D341Med (cell line): Measurements from ENCODE around the gene GLT1D1.

Experiments used
- DNase-seq: peaks from one replicate; pipeline ENCODE4 v3.0.0; 2012; ENCODE audit warnings: low spot score

The GLT1D1 gene

GRCh38 chr12:128966203-128966810, 113.0 kb downstream of the GLT1D1 start:
- DNase-seq: no peak

GRCh38 chr12:128968668-128969067, 115.4 kb downstream of the GLT1D1 start:
- DNase-seq: no peak

DNA sequence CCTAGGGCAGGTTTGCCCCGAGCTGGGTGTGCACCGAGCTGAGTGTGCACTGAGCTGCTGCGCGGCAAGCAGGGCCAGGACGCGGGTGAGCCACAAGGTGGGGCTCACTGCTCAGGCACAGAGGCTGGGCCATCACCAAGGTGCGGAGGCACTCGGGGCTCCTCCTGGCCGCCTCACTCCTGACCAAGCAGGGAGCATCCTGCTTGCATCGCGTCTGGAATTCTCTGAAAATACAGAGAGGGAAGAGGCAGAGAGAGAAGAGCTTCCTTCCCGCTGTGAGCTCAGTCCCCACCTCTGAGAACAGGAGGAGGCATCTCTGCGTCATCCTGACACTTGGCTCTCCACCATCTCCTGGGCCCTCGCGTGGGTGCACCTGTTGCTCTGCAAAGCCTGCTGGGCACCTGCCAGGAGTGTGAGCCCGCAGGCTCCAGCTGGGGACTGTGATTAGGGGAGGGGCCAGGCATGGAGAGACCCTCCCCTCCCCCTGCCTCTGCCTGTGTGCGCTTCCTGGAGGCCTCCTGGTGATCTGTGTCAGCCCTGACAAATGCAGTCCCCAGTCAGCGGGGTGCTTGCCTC, 116.3 kb downstream of the GLT1D1 start:
- peak; percentile 80 for DNase-seq

DNA sequence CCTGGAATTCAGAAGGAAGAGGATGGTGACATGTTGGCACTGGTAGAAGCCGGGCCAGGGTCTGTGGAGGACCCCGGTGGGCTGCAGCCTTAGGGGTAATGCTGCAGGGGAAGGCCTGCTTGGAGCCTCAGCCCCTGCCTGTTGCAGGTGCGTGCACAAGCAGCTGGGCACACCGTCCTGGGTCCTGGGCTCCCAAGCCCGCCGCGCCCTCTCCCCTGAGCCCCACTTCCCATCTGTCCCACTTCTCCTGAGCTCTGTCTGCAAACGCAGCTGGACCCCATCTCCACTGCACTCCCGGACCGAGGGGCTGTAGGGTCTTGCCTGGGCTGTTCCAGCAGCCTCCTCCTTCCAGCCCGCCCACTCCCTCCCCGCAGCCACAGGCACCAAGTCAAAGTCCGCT, 116.8 kb downstream of the GLT1D1 start:
- DNase-seq: no peak

GRCh38 chr12:128970941-128971340, 117.7 kb downstream of the GLT1D1 start:
- no peak for DNase-seq

- DNase-seq: no peak
Measured at GRCh38 chr12:128971802-128972201, 118.5 kb downstream of the GLT1D1 start.

DNA sequence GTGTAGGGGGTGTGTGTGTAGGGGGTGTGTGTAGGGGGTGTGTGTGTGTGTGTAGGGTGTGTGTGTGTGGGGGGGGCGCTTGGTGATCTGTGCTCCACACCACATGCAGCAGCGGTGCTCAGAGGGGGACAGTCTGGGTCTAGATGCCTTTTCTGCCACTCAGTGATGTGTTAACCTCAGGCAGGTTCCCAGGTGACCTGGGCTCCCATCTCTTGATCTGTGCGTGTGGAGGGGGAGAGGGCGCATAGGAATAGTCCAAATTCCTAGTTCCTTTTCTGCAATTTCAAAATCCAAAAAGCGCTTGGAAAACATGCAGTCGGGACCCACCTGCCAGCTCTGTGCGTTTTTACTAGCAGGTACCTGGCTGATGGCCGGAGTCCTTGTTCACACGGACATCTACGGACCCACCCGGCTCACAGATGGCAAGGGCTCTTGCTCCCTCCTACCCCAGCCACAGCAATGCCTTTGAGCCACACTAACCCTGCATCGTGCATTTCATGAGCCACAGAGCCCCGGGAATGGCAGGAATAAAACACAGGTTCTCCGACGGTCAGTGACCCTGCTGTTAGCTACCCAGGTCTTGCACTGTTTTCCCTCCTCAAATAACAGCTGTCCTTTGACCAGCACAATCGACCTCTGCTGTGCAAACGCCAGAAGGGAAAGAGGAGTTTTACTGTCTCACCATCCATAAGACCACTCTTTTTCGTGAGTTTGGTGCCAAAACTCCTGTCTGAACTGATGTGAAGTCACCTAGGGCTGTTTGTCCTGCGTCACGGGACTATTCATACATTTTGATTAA, 120.8 kb downstream of the GLT1D1 start:
- no peak for DNase-seq

GRCh38 chr12:128974881-128975280, 121.6 kb downstream of the GLT1D1 start:
- DNase-seq: no peak

GRCh38 chr12:128976120-128976738, 123.0 kb downstream of the GLT1D1 start:
- DNase-seq: peak; percentile 67

DNA sequence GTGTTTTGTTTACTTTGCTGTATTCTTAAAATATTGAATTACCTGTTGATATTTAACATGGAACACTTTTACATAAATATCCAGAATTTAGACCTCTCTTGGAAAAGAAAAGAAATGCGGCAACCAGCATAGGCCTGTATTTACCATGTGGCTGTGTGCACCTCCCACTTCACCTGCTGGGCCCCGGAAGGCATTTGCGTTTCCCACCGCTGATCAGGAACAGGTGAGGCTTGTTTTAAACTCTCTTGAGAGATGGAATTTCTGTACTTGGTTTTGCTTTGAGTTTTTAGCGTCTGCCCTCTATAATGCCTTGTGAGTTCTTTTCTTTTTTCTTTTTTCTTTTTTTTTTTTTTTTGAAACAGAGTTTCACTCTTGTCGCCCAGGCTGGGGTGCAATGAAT, 124.2 kb downstream of the GLT1D1 start:
- DNase-seq: no peak

- DNase-seq: no peak
Measured at GRCh38 chr12:128978067-128978466, 124.8 kb downstream of the GLT1D1 start.

DNA sequence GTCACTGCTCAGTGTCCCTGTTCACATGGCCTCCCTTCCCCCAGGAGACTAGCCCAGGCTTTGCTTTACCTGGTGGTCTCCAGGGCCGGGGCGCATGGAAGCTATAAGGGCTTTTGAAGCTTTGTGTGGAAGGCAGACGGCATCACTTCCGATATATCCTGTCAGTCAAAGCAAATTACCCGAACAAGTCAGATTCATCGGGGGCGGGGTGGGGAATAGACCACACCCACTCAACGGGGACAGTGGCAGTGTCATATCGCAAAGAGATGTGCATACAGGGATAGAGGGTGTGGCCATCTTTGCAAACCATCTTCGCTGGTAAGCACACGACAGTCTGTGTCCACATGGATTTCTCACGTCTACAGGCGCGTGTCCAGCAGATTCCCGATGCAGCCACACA, 127.3 kb downstream of the GLT1D1 start:
- DNase-seq: no peak

DNA sequence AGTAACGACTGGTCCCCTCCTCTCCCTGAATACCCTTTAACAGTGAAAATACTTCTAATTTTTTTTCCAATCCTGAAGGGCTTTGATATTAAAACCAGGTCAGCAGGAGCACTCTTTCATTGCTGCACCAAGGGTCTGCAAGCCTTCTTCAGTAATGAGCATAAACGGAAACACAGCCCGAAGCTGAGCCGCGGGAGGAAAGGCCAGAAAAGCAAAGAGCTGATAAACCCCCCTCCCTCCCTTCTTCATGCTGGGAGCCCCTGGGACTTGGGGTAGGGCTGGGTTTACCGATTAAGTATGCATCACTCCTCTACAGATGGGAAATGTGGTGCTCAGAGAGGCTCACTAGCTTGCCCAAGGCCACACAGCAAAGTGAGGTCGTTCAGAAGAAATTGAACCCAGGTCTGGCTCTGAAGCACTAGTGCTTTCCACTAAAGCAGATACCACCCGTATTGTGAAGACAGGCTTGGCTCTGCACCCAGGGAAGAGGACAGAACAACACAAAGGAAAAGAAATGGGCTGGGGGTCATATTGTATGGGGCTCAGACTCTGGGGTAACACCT, 128.8 kb downstream of the GLT1D1 start:
- DNase-seq: no peak

DNA sequence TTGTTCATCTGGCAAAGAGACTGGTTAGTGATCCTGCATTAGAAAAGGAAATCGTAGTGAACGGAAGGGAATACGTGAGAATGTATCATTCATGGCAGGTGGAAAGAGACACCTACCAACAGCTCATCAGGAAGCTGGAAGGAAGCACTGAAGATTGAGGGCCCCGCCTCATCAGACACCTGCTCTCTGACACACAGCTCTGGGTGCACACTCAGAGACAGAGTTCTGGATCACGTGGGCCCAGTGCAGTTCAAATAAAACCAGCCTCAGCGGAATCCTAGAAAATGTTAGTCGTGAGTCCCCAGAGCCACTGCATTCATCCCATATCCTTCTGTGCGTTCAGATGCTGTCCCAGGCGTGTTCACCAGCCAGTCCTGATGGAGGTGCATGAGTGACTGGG, 129.7 kb downstream of the GLT1D1 start:
- no peak for DNase-seq

DNA sequence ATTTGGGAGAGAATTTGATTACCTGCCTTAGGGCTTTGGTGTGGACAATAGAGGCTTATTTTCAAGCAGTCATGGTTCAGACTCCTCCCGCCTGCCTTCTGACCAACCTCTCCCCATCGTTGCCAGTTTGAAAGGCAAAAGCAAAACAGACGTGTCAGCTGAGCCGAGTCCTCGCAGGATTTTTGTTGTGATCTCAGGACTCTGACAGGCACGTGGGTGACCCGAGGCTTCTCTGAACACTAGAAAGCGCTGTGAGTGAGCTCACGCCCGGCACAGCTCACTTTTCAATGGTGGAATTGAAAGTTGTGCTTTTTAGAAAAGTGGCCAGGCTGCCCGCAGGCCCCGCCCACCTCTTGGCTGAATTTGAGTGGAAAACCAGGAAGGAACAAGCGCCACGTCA, 130.1 kb downstream of the GLT1D1 start:
- DNase-seq: no peak

DNA sequence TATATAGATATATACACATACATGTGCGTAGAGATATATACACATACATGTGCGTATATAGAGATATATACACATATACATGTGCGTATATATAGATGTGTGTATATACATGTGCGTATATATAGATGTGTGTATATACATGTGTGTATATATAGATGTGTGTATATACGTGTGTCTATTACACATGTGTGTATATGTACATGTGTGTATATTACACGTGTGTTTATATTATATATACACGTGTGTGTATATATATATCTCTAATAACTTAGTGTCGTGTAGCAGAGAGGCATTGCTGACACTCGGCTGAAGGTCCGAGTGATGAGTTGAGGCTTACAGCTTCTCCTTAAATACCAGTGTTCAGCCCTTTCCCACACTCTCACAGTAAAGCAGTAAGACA, 133.7 kb downstream of the GLT1D1 start:
- DNase-seq: no peak

DNA sequence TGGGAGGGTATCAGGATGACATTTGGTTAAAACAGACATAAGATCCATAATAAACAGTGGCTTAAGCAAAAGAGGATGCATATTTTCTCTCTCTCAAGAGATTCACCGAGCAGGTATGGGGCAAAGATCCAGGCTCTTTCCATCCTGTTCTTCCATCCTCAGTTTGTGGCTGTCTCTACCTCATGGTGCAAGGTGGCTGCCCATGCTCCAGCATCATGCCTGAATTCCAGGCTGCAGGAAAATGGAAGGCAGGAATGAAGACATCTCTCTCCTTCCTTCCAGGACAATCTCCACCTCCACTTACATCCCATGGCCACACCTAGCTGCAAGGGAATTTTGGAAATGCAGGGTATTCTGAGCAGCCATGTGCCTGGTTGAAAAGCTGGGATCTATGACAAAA, 136.0 kb downstream of the GLT1D1 start:
- DNase-seq: no peak

- no peak for DNase-seq
Measured at GRCh38 chr12:128991716-128992115, 138.4 kb downstream of the GLT1D1 start.

DNA sequence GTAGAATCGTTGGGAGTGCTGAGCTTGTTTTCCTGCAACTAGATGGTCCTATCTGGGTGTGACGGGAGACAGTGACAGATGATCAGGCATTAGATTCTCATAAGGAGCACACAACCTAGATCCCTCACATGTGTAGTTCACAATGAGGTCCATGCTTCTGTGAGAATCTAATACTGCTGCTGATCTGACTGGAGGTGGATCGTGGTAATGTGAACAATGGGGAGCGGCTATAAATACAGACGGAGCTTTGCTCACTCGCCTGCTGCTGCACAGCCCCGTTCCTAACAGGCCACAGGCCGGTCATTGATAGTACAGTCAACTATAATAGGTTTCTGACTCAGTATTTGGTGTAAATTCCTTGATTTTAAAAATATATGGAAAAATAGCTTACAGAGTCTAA, 138.8 kb downstream of the GLT1D1 start:
- DNase-seq: no peak

GRCh38 chr12:128992550-128992949, 139.3 kb downstream of the GLT1D1 start:
- DNase-seq: no peak

- DNase-seq: no peak
Measured at GRCh38 chr12:128994856-128995255, 141.6 kb downstream of the GLT1D1 start.

- DNase-seq: no peak
Measured at GRCh38 chr12:128995619-128996018, 142.3 kb downstream of the GLT1D1 start.

DNA sequence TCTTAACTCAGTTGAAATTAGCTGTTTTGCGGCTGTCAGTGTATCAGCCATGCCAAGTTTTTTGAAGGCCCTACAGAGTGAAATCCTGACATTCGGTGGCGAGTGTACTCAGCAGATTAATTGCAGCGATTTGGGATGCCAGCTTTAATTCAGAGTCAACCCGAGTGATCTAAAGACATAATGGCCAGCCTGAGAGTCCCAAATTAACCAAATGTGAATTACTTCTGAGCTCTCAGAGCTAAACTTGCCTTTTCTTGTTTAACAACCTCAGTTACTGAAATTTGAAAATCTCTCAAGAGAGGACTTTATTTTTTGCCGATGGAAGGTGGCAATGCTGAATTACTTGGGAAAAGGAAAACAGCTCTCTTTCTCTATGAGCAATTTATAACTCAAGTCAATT, 148.5 kb downstream of the GLT1D1 start:
- DNase-seq: no peak
